Neutrophil (primary cell): ENCODE measurements around the gene WAS.
"Not testable (repeated sequence)": the region's sequence is repeated elsewhere in the genome, so short reads cannot be mapped to it uniquely, and the experiment has no call there.

ENCODE experiments used
- H3K27ac ChIP-seq: fragments of 200-600 bp; sonication (generic); 2 replicates; pipeline ENCODE4 v1.5.1; 2016; ENCODE audit warnings: mild to moderate bottlenecking, moderate library complexity
- H3K27me3 ChIP-seq: fragments of 200-600 bp; sonication (generic); 2 replicates; pipeline ENCODE4 v1.6.0; 2016; ENCODE audit warnings: mild to moderate bottlenecking
- H3K36me3 ChIP-seq: fragments of 200-600 bp; sonication (generic); 2 replicates; pipeline ENCODE4 v1.5.1; 2017
- H3K4me1 ChIP-seq, 2 experiments: fragments of 200-600 bp in 1 of 2; sonication (generic) in 1 of 2; 1 replicate in 1 of 2; 2 replicates in 1 of 2; pipeline versions ENCODE4 v1.5.1 to v1.6.1; 2013 to 2016; ENCODE audit warnings: low read depth in 1 of 2, low read length in 1 of 2, mild to moderate bottlenecking in 1 of 2, moderate library complexity in 1 of 2; ENCODE audit not compliant: control insufficient read depth in 1 of 2, insufficient read depth in 1 of 2
- H3K4me3 ChIP-seq, 2 experiments: fragments of 200-600 bp in 1 of 2; sonication (generic) in 1 of 2; 1 replicate in 1 of 2; 2 replicates in 1 of 2; pipeline ENCODE4 v1.5.1; 2013 to 2016; ENCODE audit warnings: low read depth in 1 of 2, low read length in 1 of 2, mild to moderate bottlenecking in 1 of 2, moderate library complexity in 1 of 2
- H3K9me3 ChIP-seq: fragments of 200-600 bp; sonication (generic); 2 replicates; pipeline ENCODE4 v1.5.1; 2016
- TF ChIP-seq, protein P1 (sequence below): fragments of 200-600 bp; sonication (generic); IDR thresholded peaks from 2 replicates; pipeline ENCODE4 v1.5.1; 2016; ENCODE audit warnings: antibody characterized with exemption

Gene WAS

DNA sequence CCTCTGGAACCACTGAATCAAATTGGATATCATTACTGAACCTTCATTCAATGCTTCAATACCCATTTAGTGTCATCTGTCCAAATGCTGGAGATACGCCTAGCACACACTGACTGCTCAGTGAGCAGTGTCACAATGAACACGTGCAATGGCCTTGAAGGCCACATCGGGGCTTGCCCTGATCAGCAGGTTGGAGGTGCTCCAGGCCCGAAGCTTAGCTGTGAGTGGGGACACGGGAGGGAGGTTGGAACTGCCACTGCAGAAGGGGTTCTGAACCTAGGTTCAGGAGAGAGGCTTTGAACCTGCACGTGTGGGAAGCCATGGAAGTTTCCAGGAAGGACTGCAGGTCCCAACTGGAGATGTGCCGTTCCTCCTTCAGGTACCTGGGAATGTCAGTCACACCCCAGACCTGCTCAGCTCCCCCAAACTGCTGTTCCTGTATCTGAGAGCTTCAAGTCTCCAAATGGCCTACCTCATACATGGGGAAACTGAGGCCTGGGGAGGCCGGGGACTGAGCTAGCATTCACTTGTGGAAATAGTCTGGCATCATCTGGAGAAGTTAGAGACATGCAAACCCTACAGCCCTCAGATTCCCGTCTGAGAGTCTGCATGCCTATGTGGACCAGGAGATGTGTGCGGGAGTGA is 1.9 kb upstream of the WAS start:
- TF ChIP-seq, protein P1, sequence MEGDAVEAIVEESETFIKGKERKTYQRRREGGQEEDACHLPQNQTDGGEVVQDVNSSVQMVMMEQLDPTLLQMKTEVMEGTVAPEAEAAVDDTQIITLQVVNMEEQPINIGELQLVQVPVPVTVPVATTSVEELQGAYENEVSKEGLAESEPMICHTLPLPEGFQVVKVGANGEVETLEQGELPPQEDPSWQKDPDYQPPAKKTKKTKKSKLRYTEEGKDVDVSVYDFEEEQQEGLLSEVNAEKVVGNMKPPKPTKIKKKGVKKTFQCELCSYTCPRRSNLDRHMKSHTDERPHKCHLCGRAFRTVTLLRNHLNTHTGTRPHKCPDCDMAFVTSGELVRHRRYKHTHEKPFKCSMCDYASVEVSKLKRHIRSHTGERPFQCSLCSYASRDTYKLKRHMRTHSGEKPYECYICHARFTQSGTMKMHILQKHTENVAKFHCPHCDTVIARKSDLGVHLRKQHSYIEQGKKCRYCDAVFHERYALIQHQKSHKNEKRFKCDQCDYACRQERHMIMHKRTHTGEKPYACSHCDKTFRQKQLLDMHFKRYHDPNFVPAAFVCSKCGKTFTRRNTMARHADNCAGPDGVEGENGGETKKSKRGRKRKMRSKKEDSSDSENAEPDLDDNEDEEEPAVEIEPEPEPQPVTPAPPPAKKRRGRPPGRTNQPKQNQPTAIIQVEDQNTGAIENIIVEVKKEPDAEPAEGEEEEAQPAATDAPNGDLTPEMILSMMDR, result no peak
- H3K4me3 ChIP-seq, result no peak overlapping the region
- H3K27ac ChIP-seq, result peak overlapping the region; percentile 99
- peaks cover 16% of the 10 kb centered on the region for H3K36me3 ChIP-seq
- H3K4me1 ChIP-seq, result peaks cover 72 to 92% of the 10 kb centered on the region in 2 experiments
- no peaks in the 10 kb centered on the region for H3K27me3 ChIP-seq
- no peaks in the 10 kb centered on the region for H3K9me3 ChIP-seq

DNA sequence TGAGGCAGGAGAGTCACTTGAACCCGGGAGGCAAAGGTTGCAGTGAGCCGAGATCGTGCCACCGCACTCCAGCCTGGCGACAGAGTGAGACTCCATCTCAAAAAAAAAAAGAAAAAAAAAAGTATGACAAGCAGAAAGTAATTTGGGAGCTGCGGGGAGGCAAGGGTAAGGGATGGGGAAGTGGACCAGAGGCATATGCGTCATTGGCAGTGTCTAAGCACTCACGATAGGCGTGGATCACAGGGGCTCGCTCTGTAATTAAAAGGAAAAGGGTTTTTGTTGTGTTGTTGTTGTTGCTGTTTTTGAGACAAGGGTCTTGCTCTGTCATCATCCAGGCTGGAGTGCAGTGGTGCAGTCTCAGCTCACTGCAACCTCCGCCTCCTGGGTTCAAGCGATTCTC is 804 bp upstream of the WAS start:
- H3K4me1 ChIP-seq, result peaks cover 77 to 95% of the 10 kb centered on the region in 2 experiments
- not testable (repeated sequence) for H3K27me3 ChIP-seq, H3K9me3 ChIP-seq
- H3K27ac ChIP-seq, result peak overlapping the region; percentile 99
- H3K4me3 ChIP-seq, result peak overlapping the region; percentile 68 to 86
- peaks cover 27% of the 10 kb centered on the region for H3K36me3 ChIP-seq

DNA sequence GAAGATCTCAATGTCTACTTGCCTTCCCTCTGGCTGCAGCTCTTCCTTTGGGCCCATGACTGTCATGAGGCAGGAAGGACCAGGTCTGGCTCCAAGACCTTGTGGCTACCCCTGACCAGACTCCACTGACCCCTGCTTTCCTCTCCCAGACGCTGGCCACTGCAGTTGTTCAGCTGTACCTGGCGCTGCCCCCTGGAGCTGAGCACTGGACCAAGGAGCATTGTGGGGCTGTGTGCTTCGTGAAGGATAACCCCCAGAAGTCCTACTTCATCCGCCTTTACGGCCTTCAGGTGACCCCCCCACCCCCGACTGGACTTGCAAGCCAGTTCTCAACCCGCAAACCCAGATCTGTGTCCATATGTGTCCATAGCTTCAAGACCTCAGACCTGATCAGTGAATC is 535 bp downstream of the WAS start:
- peak overlapping the region; percentile 68 to 86 for H3K4me3 ChIP-seq
- peaks cover 64 to 88% of the 10 kb centered on the region in 2 experiments for H3K4me1 ChIP-seq

DNA sequence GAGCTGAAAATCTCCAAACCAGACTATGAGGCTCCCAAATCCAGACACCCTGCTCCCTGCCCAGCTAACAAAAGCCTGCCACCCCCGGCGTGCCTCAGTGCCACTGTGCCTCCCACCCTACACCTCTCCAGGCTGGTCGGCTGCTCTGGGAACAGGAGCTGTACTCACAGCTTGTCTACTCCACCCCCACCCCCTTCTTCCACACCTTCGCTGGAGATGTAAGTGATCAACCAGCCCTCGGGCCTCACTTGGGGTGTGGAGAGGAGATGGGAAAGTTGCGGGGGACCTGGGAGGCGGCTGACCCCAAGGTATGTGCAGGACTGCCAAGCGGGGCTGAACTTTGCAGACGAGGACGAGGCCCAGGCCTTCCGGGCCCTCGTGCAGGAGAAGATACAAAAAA is 1.8 kb downstream of the WAS start:
- TF ChIP-seq, protein P1, result no peak
- no peaks in the 10 kb centered on the region for H3K9me3 ChIP-seq
- peak overlapping the region; percentile 99 for H3K27ac ChIP-seq
- H3K36me3 ChIP-seq, result peaks cover 53% of the 10 kb centered on the region
- H3K4me1 ChIP-seq, result peaks cover 51 to 75% of the 10 kb centered on the region in 2 experiments
- H3K27me3 ChIP-seq, result no peaks in the 10 kb centered on the region
- peak overlapping the region; percentile 68 to 86 for H3K4me3 ChIP-seq

More for the DNA sequence above, 535 bp downstream of the WAS start:
- H3K9me3 ChIP-seq, result no peaks in the 10 kb centered on the region
- peaks cover 40% of the 10 kb centered on the region for H3K36me3 ChIP-seq
- TF ChIP-seq, protein P1, result no peak
- H3K27me3 ChIP-seq, result no peaks in the 10 kb centered on the region
- H3K27ac ChIP-seq, result peak overlapping the region; percentile 99

DNA sequence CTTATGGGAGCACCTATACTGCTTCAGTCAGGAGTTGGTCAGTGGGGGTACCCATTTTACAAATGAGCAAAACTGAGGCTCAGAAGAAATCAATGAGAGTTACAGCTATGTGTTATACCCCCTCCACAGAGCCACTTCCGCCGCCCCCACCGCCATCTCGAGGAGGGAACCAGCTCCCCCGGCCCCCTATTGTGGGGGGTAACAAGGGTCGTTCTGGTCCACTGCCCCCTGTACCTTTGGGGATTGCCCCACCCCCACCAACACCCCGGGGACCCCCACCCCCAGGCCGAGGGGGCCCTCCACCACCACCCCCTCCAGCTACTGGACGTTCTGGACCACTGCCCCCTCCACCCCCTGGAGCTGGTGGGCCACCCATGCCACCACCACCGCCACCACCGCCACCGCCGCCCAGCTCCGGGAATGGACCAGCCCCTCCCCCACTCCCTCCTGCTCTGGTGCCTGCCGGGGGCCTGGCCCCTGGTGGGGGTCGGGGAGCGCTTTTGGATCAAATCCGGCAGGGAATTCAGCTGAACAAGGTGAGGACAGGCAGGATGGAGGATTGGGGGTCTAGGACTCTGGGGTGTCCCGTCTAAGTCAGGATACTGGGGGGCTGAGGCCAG is 5.0 kb downstream of the WAS start:
- TF ChIP-seq, protein P1, result no peak
- Histone ChIP-seq H3K4me3 (no peak overlapping the region), H3K9me3 (no peaks in the 10 kb centered on the region), H3K4me1 (peaks cover 38 to 60% of the 10 kb centered on the region in 2 experiments), H3K36me3 (peaks cover 66% of the 10 kb centered on the region), H3K27ac (peak overlapping the region; percentile 99), H3K27me3 (no peaks in the 10 kb centered on the region)

DNA sequence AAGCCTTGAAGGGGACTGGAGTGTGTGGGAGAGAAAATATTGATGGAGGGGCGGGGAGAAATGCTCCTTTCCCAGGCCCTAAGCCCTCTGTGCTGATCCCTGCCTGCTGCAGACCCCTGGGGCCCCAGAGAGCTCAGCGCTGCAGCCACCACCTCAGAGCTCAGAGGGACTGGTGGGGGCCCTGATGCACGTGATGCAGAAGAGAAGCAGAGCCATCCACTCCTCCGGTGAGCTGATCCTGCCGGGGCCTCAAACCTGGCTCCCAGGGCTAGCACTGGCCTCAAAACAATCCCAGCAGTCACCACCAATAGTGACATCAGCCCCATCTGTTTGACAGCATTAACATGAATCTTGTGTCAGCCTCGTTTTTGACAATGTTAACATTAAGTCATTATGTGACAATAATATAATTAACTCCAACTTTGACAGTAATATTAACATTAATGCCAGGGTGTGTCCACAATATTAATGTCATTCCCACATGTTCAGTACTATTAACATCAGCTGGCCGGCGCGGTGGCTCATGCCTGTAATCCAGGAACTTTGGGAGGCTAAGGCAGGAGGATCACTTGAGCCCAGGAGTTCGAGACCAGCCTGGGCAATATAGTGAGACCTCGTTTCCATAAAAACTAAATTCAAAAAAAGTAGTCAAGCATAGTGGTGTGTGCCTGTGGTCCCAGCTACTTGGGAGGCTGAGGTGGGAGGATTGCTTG is 5.8 kb downstream of the WAS start:
- Histone ChIP-seq H3K36me3 (peaks cover 66% of the 10 kb centered on the region), H3K27me3 (no peaks in the 10 kb centered on the region), H3K4me1 (peaks cover 40 to 60% of the 10 kb centered on the region in 2 experiments), H3K9me3 (no peaks in the 10 kb centered on the region), H3K4me3 (no peak overlapping the region), H3K27ac (peak overlapping the region; percentile 99)
- TF ChIP-seq, protein P1, result no peak

DNA sequence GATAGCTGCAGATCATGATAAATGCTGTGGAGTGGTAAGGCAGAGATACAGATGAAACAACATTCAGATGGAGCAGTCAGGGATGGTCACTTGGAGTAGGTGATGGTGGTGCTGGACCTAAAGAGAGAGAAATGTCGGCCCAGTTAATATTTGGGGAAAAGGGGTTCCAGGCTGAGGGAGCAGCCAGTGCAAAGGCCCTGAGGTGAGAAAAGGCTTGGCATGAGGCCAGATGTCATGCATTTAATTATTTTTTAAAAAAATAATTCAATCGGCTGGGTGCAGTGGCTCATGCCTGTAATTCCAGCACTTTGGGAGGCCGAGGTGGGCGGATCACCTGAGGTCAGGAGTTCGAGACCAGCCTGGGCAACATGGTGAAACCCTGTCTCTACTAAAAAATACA is 8.1 kb downstream of the WAS start:
- Histone ChIP-seq H3K27ac (peak overlapping the region; percentile 99), H3K4me1 (peaks cover 31 to 52% of the 10 kb centered on the region in 2 experiments)
- H3K27me3 ChIP-seq, result not testable (repeated sequence)

More for the DNA sequence above, 8.1 kb downstream of the WAS start:
- not testable (repeated sequence) for H3K9me3 ChIP-seq, H3K4me3 ChIP-seq
- peaks cover 49% of the 10 kb centered on the region for H3K36me3 ChIP-seq
